Stomach (tissue), 9 donors: ENCODE results near the gene MAP3K7CL. TPM values are rescaled to one million over a fixed set of nuclear protein-coding genes. Genes with fewer than 3 reads are reported as not detected.

Experiments
- DNase-seq, 2 donors: peaks; one replicate each; pipeline versions ENCODE4 v3.0.0 to v3.0.0-alpha.2; 2013 to 2019
- H3K27ac ChIP-seq, 5 donors: fragments of 200-600 bp in 4 of 5; sonication (generic) in 4 of 5; one replicate each; pipeline ENCODE4 v1.5.1; 2013 to 2019; ENCODE audit warnings: mild to moderate bottlenecking in 1 of 5, moderate library complexity in 1 of 5
- H3K27me3 ChIP-seq, 3 donors: fragments of 200-600 bp; sonication (generic); one replicate each; pipeline ENCODE4 v1.5.1; 2017 to 2019; ENCODE audit warnings: mixed run types in 1 of 3
- H3K36me3 ChIP-seq, 4 donors: fragments of 200-600 bp; sonication (generic); 1 replicate in 3 of 4; 2 replicates in 1 of 4; pipeline ENCODE4 v1.5.1; 2016 to 2019
- H3K4me1 ChIP-seq, 4 donors: fragments of 200-600 bp; sonication (generic); one replicate each; pipeline ENCODE4 v1.5.1; 2016 to 2019
- H3K4me3 ChIP-seq, 4 donors: fragments of 200-600 bp; sonication (generic) in 3 of 4; one replicate each; pipeline ENCODE4 v1.5.1; 2016 to 2019; ENCODE audit warnings: mild to moderate bottlenecking in 1 of 4
- H3K9me3 ChIP-seq, 4 donors: fragments of 200-600 bp; sonication (generic); one replicate each; pipeline ENCODE4 v1.5.1; 2016 to 2019
- EP300 ChIP-seq: sonication (generic); formaldehyde crosslinking; IDR thresholded peaks from one replicate; pipeline ENCODE4 v1.6.1; 2017; ENCODE audit warnings: antibody characterized with exemption
- POLR2A ChIP-seq, 4 donors: fragments of 450-650 bp; IDR thresholded peaks; one replicate each; pipeline ENCODE4 v1.6.1; 2016; ENCODE audit warnings: antibody characterized with exemption in 4 of 4, control low read depth in 2 of 4, mild to moderate bottlenecking in 1 of 4, moderate library complexity in 1 of 4
- POLR2AphosphoS5 ChIP-seq, 3 donors: sonication (generic); formaldehyde crosslinking; IDR thresholded peaks; one replicate each; pipeline ENCODE4 v1.6.1; 2016; ENCODE audit warnings: antibody characterized with exemption in 3 of 3
- WGBS, 5 donors: extraction: QIAGEN DNeasy Blood & Tissue Kit in 3 of 5; methylation state at CpG; one replicate each; pipeline versions ENCODE4 v1.1.5 to v1.1.7; 2013 to 2018; 5-methylcytosine and 5-hydroxymethylcytosine counted together
- intact Hi-C: fragments of 100-400 bp; cut with DNase I; formaldehyde crosslinking; loops from one replicate; pipeline ENCODE4 v1.15.1; 2023; ENCODE audit warnings: low total_unique reads
- polyA plus RNA-seq, 3 donors: library from polyadenylated mRNA; stranded (reverse); fragments of 200-250 nt; gene quantifications; one replicate each; pipeline ENCODE4 v1.2.3, GENCODE V29; 2013
- total RNA-seq, 5 donors: library from RNA; depleted of rRNA; stranded (reverse); fragments of >200 nt; gene quantifications; one replicate each; pipeline versions ENCODE4 v1.1.0 to v1.2.3, GENCODE V29; 2014 to 2016
- TF ChIP-seq, protein P1 (sequence below), 7 experiments: fragments of 450-650 bp in 4 of 7; fragments of 200-600 bp in 3 of 7; sonication (generic) in 3 of 7; IDR thresholded peaks; one replicate each; pipeline ENCODE4 v1.5.1; 2016 to 2019; ENCODE audit warnings: antibody characterized with exemption in 7 of 7, control low read depth in 2 of 7, mild to moderate bottlenecking in 1 of 7
- donor health status: healthy with polysubstance abuse.
- donor health status: Bipolar disorder and iron deficiency.
- donor health status: healthy.

Gene MAP3K7CL
- total and polyA plus RNA-seq, 8 donors, result 0.58 to 19.2 (median 4.5) TPM

DNA sequence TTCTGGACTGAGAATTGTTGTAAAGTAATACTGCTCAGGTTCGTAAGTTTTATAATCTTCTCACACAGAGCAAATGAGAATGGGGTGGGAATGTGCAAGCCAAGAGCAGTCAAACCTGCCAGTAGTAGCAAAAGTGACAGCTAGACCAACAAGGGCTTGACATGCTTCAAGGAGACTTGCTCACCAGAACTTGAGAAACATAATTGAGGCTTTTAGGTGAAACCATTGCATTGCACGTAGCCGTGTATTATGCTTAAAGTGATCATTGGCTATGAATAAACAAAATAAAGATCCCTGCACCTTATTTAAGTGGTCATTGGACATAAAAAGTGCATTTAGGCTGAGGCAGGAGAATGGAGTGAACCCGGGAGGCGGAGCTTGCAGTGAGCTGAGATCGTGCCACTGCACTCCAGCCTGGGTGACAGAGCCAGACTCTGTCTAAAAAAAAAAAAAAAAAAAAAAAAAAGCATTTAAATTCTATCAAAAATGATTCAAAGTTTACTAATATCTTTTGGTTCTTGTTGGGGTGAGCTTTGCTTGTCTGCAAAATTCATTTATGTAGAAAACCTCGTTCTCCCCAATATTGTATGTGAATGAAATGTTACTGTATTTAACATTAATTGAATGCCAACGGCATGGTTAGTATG is 45.2 kb upstream of the MAP3K7CL start:
- no peaks in the 10 kb centered on the region for H3K27me3 ChIP-seq
- TF ChIP-seq POLR2A (IDR thresholded peaks at IDR 0.05), result no peak
- TF ChIP-seq EP300, result no peak
- no peak for TF ChIP-seq POLR2AphosphoS5 (IDR thresholded peaks at IDR 0.05)
- TF ChIP-seq, protein P1, sequence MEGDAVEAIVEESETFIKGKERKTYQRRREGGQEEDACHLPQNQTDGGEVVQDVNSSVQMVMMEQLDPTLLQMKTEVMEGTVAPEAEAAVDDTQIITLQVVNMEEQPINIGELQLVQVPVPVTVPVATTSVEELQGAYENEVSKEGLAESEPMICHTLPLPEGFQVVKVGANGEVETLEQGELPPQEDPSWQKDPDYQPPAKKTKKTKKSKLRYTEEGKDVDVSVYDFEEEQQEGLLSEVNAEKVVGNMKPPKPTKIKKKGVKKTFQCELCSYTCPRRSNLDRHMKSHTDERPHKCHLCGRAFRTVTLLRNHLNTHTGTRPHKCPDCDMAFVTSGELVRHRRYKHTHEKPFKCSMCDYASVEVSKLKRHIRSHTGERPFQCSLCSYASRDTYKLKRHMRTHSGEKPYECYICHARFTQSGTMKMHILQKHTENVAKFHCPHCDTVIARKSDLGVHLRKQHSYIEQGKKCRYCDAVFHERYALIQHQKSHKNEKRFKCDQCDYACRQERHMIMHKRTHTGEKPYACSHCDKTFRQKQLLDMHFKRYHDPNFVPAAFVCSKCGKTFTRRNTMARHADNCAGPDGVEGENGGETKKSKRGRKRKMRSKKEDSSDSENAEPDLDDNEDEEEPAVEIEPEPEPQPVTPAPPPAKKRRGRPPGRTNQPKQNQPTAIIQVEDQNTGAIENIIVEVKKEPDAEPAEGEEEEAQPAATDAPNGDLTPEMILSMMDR (IDR thresholded peaks at IDR 0.05), result no peak
- peaks cover 0 to 12% (median 0%) of the 10 kb centered on the region in 4 donors for H3K36me3 ChIP-seq
- no peak overlapping the region for H3K4me3 ChIP-seq
- no peak overlapping the region for H3K27ac ChIP-seq
- WGBS, 5 donors, result 81 to 90% (median 84%) methylated on average over 8 of the region's 8 CpGs
- peaks cover 0 to 16% (median 6%) of the 10 kb centered on the region in 4 donors for H3K4me1 ChIP-seq
- DNase-seq, result no peak
- no peaks in the 10 kb centered on the region for H3K9me3 ChIP-seq
- intact Hi-C loops, result loop anchor here (5.0 kb wide), 1 partner anchor 287 kb away; no protein-coding TSS in a partner anchor

DNA sequence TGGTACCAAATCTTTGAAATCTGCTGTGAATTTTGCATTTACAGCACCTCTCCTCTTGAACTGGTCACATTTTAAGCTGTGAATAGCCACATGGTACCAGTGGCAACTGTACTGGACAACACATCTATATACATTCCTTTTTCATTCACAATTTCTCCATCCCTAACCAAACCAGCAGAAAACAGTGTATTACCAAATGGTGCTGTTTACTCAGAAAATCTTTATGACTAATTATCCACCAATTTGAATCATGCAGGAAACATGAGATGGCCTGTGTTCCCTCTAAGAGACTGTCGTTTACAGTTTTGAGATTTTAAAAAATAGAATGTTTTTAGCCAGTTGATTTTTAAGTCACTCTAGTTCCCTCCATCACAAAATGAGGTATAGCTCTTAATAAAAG is 39.4 kb upstream of the MAP3K7CL start:
- Histone ChIP-seq H3K36me3 (peaks cover 0 to 39% (median 4%) of the 10 kb centered on the region in 4 donors), H3K9me3 (no peaks in the 10 kb centered on the region), H3K27me3 (no peaks in the 10 kb centered on the region), H3K4me3 (no peak overlapping the region), H3K27ac (peak overlapping the region in 1 of 5 donors; percentile 1), H3K4me1 (peaks cover 0 to 8% (median 4%) of the 10 kb centered on the region in 4 donors)
- DNase-seq, result no peak
- 38 to 66% (median 57%) methylated on average over 1 of the region's 1 CpG for WGBS, 5 donors
- TF ChIP-seq POLR2A (IDR thresholded peaks at IDR 0.05), result no peak
- no peak for TF ChIP-seq POLR2AphosphoS5 (IDR thresholded peaks at IDR 0.05)
- no peak for TF ChIP-seq EP300
- TF ChIP-seq, protein P1 (IDR thresholded peaks at IDR 0.05), result no peak
- intact Hi-C loops, result no loop called here

DNA sequence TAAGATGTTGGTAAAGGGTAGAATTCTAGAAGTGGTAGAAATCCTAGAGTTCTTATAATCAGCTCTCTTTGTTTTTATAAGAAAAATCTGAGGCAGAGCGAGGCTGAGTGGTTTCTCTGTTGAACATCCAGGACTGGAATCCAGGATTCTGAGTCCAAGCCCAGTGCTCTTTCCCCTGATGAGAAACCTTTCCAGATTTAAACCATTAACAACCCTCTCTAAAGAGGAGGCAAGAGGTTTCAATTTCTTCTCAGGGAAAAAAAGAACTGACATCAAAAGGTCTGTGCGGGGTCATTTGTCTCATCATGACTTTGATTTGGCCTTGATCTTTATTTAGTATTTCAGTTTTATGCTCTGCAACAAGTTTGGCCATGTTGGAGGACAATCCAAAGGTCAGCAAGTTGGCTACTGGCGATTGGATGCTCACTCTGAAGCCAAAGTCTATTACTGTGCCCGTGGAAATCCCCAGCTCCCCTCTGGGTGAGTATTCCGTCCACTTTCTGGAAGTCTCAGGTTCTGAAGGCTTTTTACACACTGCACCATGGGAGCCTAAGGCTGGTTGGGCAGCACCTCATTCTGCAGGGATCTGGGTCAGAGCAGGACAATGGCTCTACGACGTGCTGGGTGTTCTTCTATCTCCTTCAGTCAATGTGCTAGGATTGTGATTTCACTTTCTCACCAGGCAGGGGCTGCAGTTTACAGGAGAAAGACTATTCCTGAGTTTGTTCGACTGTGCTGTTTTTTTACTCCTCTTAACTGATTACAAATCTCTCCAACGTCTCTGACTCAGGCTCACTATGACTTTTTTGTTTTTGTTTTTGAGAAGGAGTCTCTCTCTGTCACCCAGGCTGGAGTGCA is 38.1 kb upstream of the MAP3K7CL start:
- Histone ChIP-seq H3K36me3 (peaks cover 0 to 29% (median 4%) of the 10 kb centered on the region in 4 donors), H3K4me1 (peaks cover 0 to 8% (median 4%) of the 10 kb centered on the region in 4 donors), H3K4me3 (no peak overlapping the region), H3K9me3 (no peaks in the 10 kb centered on the region), H3K27ac (peak overlapping the region in 2 of 5 donors; percentile 1 to 23), H3K27me3 (no peaks in the 10 kb centered on the region)
- no peak for TF ChIP-seq POLR2AphosphoS5 (IDR thresholded peaks at IDR 0.05)
- no peak for TF ChIP-seq EP300
- TF ChIP-seq POLR2A (IDR thresholded peaks at IDR 0.05), result no peak
- TF ChIP-seq, protein P1 (IDR thresholded peaks at IDR 0.05), result no peak
- 56 to 74% (median 62%) methylated on average over 9 of the region's 9 CpGs for WGBS, 5 donors
- intact Hi-C loops, result no loop called here
- no peak for DNase-seq

DNA sequence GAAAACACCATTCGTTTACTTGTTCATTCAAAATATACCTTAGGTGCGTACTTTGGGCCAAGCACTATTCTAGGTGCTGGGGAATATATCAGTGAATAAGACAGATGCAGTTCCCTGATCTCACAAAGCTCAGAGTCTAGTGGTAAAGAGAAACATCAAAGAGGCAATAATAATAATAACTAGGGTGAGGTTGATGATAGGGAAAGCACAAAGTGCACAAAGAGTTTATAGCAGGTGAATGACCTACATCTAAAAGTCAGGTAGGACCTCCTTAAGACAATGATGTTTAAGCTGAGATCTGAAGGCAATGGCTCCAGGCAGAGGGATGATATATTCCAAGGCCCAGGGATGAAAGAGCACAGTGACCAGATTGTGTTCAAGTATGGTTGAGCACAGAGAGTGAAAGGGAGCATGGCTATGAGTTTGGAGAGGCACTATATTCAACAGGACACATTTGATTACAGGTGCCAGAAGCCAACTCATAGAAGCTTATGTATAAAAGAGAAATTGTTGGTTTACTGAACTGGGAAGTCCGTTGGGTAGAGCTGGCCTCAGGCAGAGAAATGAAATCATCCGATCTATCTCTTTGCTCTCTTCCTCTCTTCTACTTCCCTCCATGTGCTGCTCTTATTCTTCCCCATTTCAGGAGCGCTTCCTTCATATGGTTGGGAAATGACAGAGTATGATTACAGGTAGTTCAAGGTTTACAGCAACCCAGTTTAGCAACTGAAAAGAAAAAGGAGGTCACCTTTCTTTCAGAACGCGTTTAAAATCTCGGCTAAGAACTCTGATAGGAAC is 34.0 kb upstream of the MAP3K7CL start:
- TF ChIP-seq EP300 (no peak), POLR2AphosphoS5 (IDR thresholded peaks at IDR 0.05) (no peak)
- no peaks in the 10 kb centered on the region for H3K4me1 ChIP-seq
- peaks cover 0 to 34% (median 4%) of the 10 kb centered on the region in 4 donors for H3K36me3 ChIP-seq
- no peak overlapping the region for H3K27ac ChIP-seq
- no peaks in the 10 kb centered on the region for H3K9me3 ChIP-seq
- intact Hi-C loops, result no loop called here
- 80 to 93% (median 84%) methylated on average over 8 of the region's 8 CpGs for WGBS, 5 donors
- no peak overlapping the region for H3K4me3 ChIP-seq
- DNase-seq, result no peak
- no peaks in the 10 kb centered on the region for H3K27me3 ChIP-seq
